Measurements from ENCODE around the gene ALKBH4. TPM values are rescaled to one million over a fixed set of nuclear protein-coding genes. Genes with fewer than 3 reads are reported as not detected.

ALKBH4 gene
- total and polyA plus RNA-seq, 2 of the 4 experiments (the other 2 are of a cell fraction), result 6.1 to 7.4 TPM

- intact Hi-C loops (cut with micrococcal nuclease), result no loop called here
- Histone ChIP-seq H3K56ac (ENCODE audit: extremely low read depth, insufficient read depth, low read length) (no peak overlapping the region), H3K14ac (replicated peaks; ENCODE audit: low read depth, low read length) (no peak overlapping the region), H3K36me3 (ENCODE audit: control insufficient read depth, insufficient read depth, low read length) (peaks cover 44% of the 10 kb centered on the region), H2BK15ac (ENCODE audit: low read depth, low read length) (no peak overlapping the region), H2AK5ac (ENCODE audit: low read depth, low read length) (no peak overlapping the region), H4K5ac (ENCODE audit: low read depth, low read length) (no peak overlapping the region), H3K9me1 (ENCODE audit: insufficient read depth, low read length) (peaks cover 3% of the 10 kb centered on the region; the same call in 1 of the 2 replicates), H3K4me2 (ENCODE audit: low read depth, low read length) (no peak overlapping the region), H2AK9ac (replicated peaks; ENCODE audit: low read depth, low read length, poor library complexity) (no peak overlapping the region), H3K27ac (ENCODE audit: insufficient read depth, low read length) (no peak overlapping the region), H3K79me1 (ENCODE audit: low read depth in 1 of 2, low read length in 2 of 2) (peaks cover 20 to 55% of the 10 kb centered on the region in 2 experiments), H2BK5ac (ENCODE audit: low read depth, low read length, poor library complexity, severe bottlenecking) (no peak overlapping the region), H3K4me3 (ENCODE audit: insufficient read depth, low read depth, low read length) (no peak overlapping the region), H3K18ac (ENCODE audit: low read depth, low read length) (no peak overlapping the region), H3K9me3 (ENCODE audit: control insufficient read depth, insufficient read depth, low read length) (no peaks in the 10 kb centered on the region), H2AFZ (replicated peaks; ENCODE audit: low read length, poor library complexity) (no peak overlapping the region), H3K4ac (ENCODE audit: low read depth, low read length) (no peak overlapping the region), H4K20me1 (ENCODE audit: insufficient read depth, low read length) (no peaks in the 10 kb centered on the region; the same call in none of the 2 replicates), H4K91ac (ENCODE audit: insufficient read depth, low read depth, low read length) (no peak overlapping the region), H2BK20ac (ENCODE audit: low read depth, low read length) (no peak overlapping the region), H3K4me1 (ENCODE audit: control insufficient read depth, insufficient read depth, low read length) (no peaks in the 10 kb centered on the region), H2BK120ac (ENCODE audit: low read depth, low read length) (no peak overlapping the region), H3K27me3 (ENCODE audit: control insufficient read depth, insufficient read depth, low read length) (no peaks in the 10 kb centered on the region), H3K9ac (ENCODE audit: low read depth, low read length) (no peak overlapping the region), H4K8ac (ENCODE audit: low read depth in 2 of 2, low read length in 2 of 2) (no peak overlapping the region), H3K23ac (ENCODE audit: low read depth, low read length) (no peak overlapping the region)
- 100% methylated on average over 2 of the region's 5 CpGs; no CpG with 5 or more reads in 1 of the 2 experiments for WGBS, 2 experiments (ENCODE audit: extremely low coverage in 2 of 2, insufficient read length in 1 of 2)
- no peak for ATAC-seq (ENCODE audit: low read depth)
- BruUV-seq (replicated peaks), result no TSS peak
- in situ Hi-C loops (cut with MboI; ENCODE audit: low sequenced_read_pairs), result no loop called here
- ChIA-PET POLR2A (ENCODE audit: unreplicated experiment) (no interaction called here), CTCF (no interaction called here)
- dilution Hi-C loops (cut with HindIII; ENCODE audit: low sequenced_read_pairs, unreplicated experiment), result no loop called here
- DNase-seq, result no peak
- TF ChIP-seq MAFK (IDR thresholded peaks at IDR 0.05; ENCODE audit: low read depth, low read length) (peak; percentile 81), RAD21 (IDR thresholded peaks at IDR 0.05; ENCODE audit: low read length) (no peak), FOS (IDR thresholded peaks at IDR 0.05; ENCODE audit: low read depth, low read length) (no peak), MAZ (IDR thresholded peaks at IDR 0.05; ENCODE audit: borderline replicate concordance, low read depth, low read length) (no peak), NFE2L2 (IDR thresholded peaks at IDR 0.05; ENCODE audit: low read depth, low read length) (no peak), POLR2A (IDR thresholded peaks at IDR 0.05; ENCODE audit: low read depth, low read length) (no peak), MXI1 (IDR thresholded peaks at IDR 0.05; ENCODE audit: borderline replicate concordance, low read depth, low read length) (no peak)
- TF ChIP-seq, protein P1, sequence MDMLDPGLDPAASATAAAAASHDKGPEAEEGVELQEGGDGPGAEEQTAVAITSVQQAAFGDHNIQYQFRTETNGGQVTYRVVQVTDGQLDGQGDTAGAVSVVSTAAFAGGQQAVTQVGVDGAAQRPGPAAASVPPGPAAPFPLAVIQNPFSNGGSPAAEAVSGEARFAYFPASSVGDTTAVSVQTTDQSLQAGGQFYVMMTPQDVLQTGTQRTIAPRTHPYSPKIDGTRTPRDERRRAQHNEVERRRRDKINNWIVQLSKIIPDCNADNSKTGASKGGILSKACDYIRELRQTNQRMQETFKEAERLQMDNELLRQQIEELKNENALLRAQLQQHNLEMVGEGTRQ (IDR thresholded peaks at IDR 0.05; ENCODE audit: low read depth, low read length), result no peak
These were observed 46.1 kb downstream of the ALKBH4 start for GRCh38 chr7:102418592-102418991.
